Activated CD8-positive, alpha-beta T cell treated with anti-CD3 and anti-CD28 coated beads for 36 hours (primary cell): ENCODE results near the gene CSNK2A1. TPM values are rescaled to one million over a fixed set of nuclear protein-coding genes. Genes with fewer than 3 reads are reported as not detected.

ENCODE experiments used
- ATAC-seq: fragments of 200-7000 bp; cut with Tn5 transposase; one replicate; pipeline ENCODE4 v1.10.0; 2021; ENCODE audit warnings: mild to moderate bottlenecking, moderate library complexity
- CTCF ChIA-PET: fragments of 350-600 bp; sonication (Branson Sonifier 250); formaldehyde crosslinking; loops from one replicate; lab custom pipeline; 2021; ENCODE audit warnings: antibody characterized with exemption; lab: Charles Lee
- POLR2A ChIA-PET: fragments of 350-600 bp; sonication (Branson Sonifier 250); formaldehyde crosslinking; loops from one replicate; lab custom pipeline; 2021; ENCODE audit warnings: antibody characterized with exemption; lab: Charles Lee
- DNase-seq: peaks from one replicate; pipeline ENCODE4 v3.0.0-alpha.2; 2020
- H3K27ac Mint-ChIP-seq: one replicate; pipeline ENCODE4 v1.8.0; 2021; ENCODE audit warnings: mild to moderate bottlenecking, mixed read lengths
- H3K27me3 Mint-ChIP-seq: one replicate; pipeline ENCODE4 v1.8.0; 2021; ENCODE audit warnings: mixed read lengths
- H3K36me3 Mint-ChIP-seq: one replicate; pipeline ENCODE4 v1.8.0; 2021; ENCODE audit warnings: low read depth, mixed read lengths
- H3K4me1 Mint-ChIP-seq: one replicate; pipeline ENCODE4 v1.8.0; 2021; ENCODE audit warnings: low read depth, mixed read lengths
- H3K4me3 Mint-ChIP-seq: one replicate; pipeline ENCODE4 v1.8.0; 2021; ENCODE audit warnings: mild to moderate bottlenecking, moderate library complexity, mixed read lengths
- H3K9me3 Mint-ChIP-seq: one replicate; pipeline ENCODE4 v1.8.0; 2021; ENCODE audit warnings: mixed read lengths
- CTCF ChIP-seq: fragments of 200-600 bp; IDR thresholded peaks from one replicate; pipeline ENCODE4 v1.8.0; 2022; ENCODE audit warnings: antibody characterized with exemption, mild to moderate bottlenecking
- intact Hi-C: fragments of 100-400 bp; cut with micrococcal nuclease; formaldehyde crosslinking; loops from one replicate; pipeline ENCODE4 v1.10.0; 2022
- total RNA-seq, 2 experiments: library from RNA; stranded (reverse); gene quantifications; one replicate each; pipeline ENCODE4 v1.2.3, GENCODE V29; 2021

CSNK2A1 gene
- total RNA-seq, 2 experiments from 2014 or later = 169 to 174 TPM

GRCh38 chr20:475463-476357, 67.9 kb downstream of the CSNK2A1 start:
- intact Hi-C loops = no loop called here
- no peak for ATAC-seq
- H3K4me1 Mint-ChIP-seq = peaks cover 7% of the 10 kb centered on the region
- ChIA-PET CTCF (interaction anchor here (1.0 to 2.5 kb wide), 5 partner anchors 12 to 122 kb away, joined by 3 to 16 read pairs (median 7); no protein-coding TSS in a partner anchor), POLR2A (interaction anchor here (0.7 to 1.8 kb wide), 4 partner anchors 12 to 177 kb away, joined by 3 to 4 read pairs (median 3); no protein-coding TSS in a partner anchor)
- no peak for DNase-seq
- no peak for TF ChIP-seq CTCF
- H3K9me3 Mint-ChIP-seq = no peaks in the 10 kb centered on the region
- peaks cover 16% of the 10 kb centered on the region for H3K36me3 Mint-ChIP-seq
- no peak overlapping the region for H3K4me3 Mint-ChIP-seq
- no peaks in the 10 kb centered on the region for H3K27me3 Mint-ChIP-seq
- no peak overlapping the region for H3K27ac Mint-ChIP-seq

- H3K9me3 Mint-ChIP-seq = no peaks in the 10 kb centered on the region
- no peak for TF ChIP-seq CTCF
- H3K4me3 Mint-ChIP-seq = no peak overlapping the region
- H3K27me3 Mint-ChIP-seq = no peaks in the 10 kb centered on the region
- ChIA-PET CTCF (interaction anchor here (1.3 kb wide), 1 partner anchor 43 kb away, joined by 3 read pairs; no protein-coding TSS in a partner anchor), POLR2A (no interaction called here)
- intact Hi-C loops = no loop called here
- peaks cover 16% of the 10 kb centered on the region for H3K36me3 Mint-ChIP-seq
- DNase-seq = no peak
- H3K27ac Mint-ChIP-seq = no peak overlapping the region
- H3K4me1 Mint-ChIP-seq = peaks cover 7% of the 10 kb centered on the region
- no peak for ATAC-seq
Observed at GRCh38 chr20:474581-474980, 69.0 kb downstream of the CSNK2A1 start.

- DNase-seq (no peak), ATAC-seq (no peak)
- intact Hi-C loops = no loop called here
- Mint-ChIP-seq H3K4me3 (no peak overlapping the region), H3K36me3 (peaks cover 7% of the 10 kb centered on the region), H3K9me3 (peaks cover 4% of the 10 kb centered on the region), H3K27ac (no peak overlapping the region), H3K4me1 (no peaks in the 10 kb centered on the region), H3K27me3 (peaks cover 2% of the 10 kb centered on the region)
- TF ChIP-seq CTCF = no peak
- POLR2A ChIA-PET = interaction anchor here (0.8 to 1.4 kb wide), 2 partner anchors 14 to 28 kb away, joined by 3 read pairs; no protein-coding TSS in a partner anchor
- CTCF ChIA-PET = interaction anchor here (1.1 to 2.5 kb wide), 2 partner anchors 110 to 118 kb away, joined by 3 to 8 read pairs; no protein-coding TSS in a partner anchor
Observed at GRCh38 chr20:472889-473292, 70.7 kb downstream of the CSNK2A1 start.

- TF ChIP-seq CTCF = no peak
Observed at GRCh38 chr20:472137-472846, 71.3 kb downstream of the CSNK2A1 start.

More at GRCh38 chr20:472137-472846, 71.3 kb downstream of the CSNK2A1 start:
- Mint-ChIP-seq H3K27ac (no peak overlapping the region), H3K27me3 (peaks cover 2% of the 10 kb centered on the region), H3K4me3 (no peak overlapping the region), H3K4me1 (no peaks in the 10 kb centered on the region), H3K9me3 (peaks cover 5% of the 10 kb centered on the region), H3K36me3 (peaks cover 4% of the 10 kb centered on the region)
- ATAC-seq = no peak
- ChIA-PET CTCF (interaction anchor here (0.6 to 2.5 kb wide), 3 partner anchors 9 to 118 kb away, joined by 3 to 8 read pairs (median 4); no protein-coding TSS in a partner anchor), POLR2A (interaction anchor here (0.5 to 1.4 kb wide), 3 partner anchors 9 to 26 kb away, joined by 3 to 5 read pairs (median 3); no protein-coding TSS in a partner anchor)
- DNase-seq = no peak
- intact Hi-C loops = no loop called here
